ENCODE results near the gene ANKS3. TPM values are rescaled to one million over a fixed set of nuclear protein-coding genes. Genes with fewer than 3 reads are reported as not detected.

ANKS3 gene
- polyA plus RNA-seq, 2 of the 4 experiments (the other 2 are of a cell fraction): 22.7 to 27.1 TPM

DNA sequence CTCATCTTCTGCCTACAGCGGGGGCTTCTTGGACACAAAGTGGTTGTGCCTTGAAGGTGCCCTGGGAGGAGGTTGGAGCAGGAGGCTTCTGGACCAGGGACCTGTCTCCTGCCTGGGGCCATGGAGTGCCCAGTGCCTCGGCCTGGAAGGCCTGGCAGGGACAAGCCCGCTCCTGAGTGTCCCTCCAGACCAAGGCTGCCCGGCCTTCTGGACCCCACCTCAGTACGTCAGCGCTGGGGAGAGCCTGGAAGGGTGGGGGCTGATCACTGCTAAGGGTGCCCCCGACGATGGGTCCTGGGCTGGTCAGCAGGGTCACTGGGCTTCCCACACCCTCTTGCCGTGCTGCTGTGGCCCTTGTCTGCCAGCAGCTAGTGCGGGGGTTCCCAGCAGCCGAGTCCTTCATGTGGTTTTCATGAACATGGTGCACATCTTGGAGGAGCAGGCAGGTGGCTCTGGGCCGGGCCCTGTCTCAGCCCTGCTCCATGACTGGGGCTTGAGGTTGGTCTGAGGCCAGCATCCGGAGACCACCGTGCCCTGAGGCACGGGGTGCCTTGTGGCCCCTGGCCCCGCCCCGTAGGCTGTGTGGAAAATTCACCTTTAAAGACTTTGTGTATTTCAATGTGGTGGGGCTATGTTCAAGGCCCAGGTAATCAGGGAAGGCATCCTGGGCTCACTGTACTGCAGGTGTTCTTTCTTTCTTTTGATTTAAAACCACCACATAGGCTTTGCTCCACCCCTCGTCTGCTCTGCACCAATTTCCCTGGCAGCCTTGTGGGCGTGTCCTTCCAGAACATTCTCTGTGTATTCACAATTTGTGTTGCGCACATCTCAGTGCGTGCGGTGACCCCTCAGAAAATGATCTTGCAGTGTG is 87.1 kb downstream of the ANKS3 start:
- CTCF ChIA-PET: interaction anchor here (1.0 to 1.2 kb wide), 2 partner anchors 13 to 140 kb away, joined by 3 to 6 read pairs; no protein-coding TSS in a partner anchor
- FAIRE-seq (no peak), DNase-seq (ENCODE audit: low read depth in 1 of 2, low spot score in 1 of 2) (no peak), ATAC-seq (no peak)
- no peaks in the 10 kb centered on the region for H3K4me1 ChIP-seq
- TF ChIP-seq MAX (IDR thresholded peaks at IDR 0.05): no peak
- TF ChIP-seq FOXS1 (CRISPR knock-in tag; IDR thresholded peaks at IDR 0.05): no peak
- TF ChIP-seq, protein P1, sequence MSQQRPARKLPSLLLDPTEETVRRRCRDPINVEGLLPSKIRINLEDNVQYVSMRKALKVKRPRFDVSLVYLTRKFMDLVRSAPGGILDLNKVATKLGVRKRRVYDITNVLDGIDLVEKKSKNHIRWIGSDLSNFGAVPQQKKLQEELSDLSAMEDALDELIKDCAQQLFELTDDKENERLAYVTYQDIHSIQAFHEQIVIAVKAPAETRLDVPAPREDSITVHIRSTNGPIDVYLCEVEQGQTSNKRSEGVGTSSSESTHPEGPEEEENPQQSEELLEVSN (IDR thresholded peaks at IDR 0.05; ENCODE audit: borderline replicate concordance, low read depth): no peak
- no peak for TF ChIP-seq JUN (IDR thresholded peaks at IDR 0.05)
- no peak for TF ChIP-seq ZFP36 (IDR thresholded peaks at IDR 0.05; ENCODE audit: borderline replicate concordance, partially characterized antibody)
- TF ChIP-seq SMC3 (IDR thresholded peaks at IDR 0.05): no peak
- TF ChIP-seq, protein P2, sequence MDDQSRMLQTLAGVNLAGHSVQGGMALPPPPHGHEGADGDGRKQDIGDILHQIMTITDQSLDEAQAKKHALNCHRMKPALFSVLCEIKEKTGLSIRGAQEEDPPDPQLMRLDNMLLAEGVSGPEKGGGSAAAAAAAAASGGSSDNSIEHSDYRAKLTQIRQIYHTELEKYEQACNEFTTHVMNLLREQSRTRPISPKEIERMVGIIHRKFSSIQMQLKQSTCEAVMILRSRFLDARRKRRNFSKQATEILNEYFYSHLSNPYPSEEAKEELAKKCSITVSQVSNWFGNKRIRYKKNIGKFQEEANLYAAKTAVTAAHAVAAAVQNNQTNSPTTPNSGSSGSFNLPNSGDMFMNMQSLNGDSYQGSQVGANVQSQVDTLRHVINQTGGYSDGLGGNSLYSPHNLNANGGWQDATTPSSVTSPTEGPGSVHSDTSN (IDR thresholded peaks at IDR 0.05): no peak
- TF ChIP-seq HOXA7 (CRISPR knock-in tag; IDR thresholded peaks at IDR 0.05): no peak
- no peak for TF ChIP-seq EP300 (IDR thresholded peaks at IDR 0.05)
- no peak for TF ChIP-seq CEBPB (IDR thresholded peaks at IDR 0.05)
- TF ChIP-seq POLR2AphosphoS2 (conservative IDR thresholded peaks at IDR 0.05; ENCODE audit: low read length): no peak
- no peak overlapping the region for H3K27ac ChIP-seq
- POLR2A ChIA-PET: no interaction called here
- no peak overlapping the region for H3K4me3 ChIP-seq
- H3K9me3 ChIP-seq: no peaks in the 10 kb centered on the region
- 96% methylated on average over 14 of the region's 22 CpGs for WGBS (ENCODE audit: missing lambda C conversion rate)
- H3K4me2 ChIP-seq: no peak overlapping the region

Small RNA genes lying within 50 kb of the gene (small RNA-seq; reads per million reads assigned to genes)
- gene MIR6769A (0 to 2.8 (median 0) reads per million in 6 experiments), gene RF00017 (0 reads per million in 6 experiments)

Other genes starting within 250 kb of the ANKS3 start
- gene CDIP1, start 195.5 kb downstream of the ANKS3 start, polyA plus RNA-seq (2011; rRNA removed): 3.7 and 4.4 TPM in 2 replicates
- gene CDIP1, start 195.5 kb downstream of the ANKS3 start, polyA plus RNA-seq (2017; fragmentation: RNase III; extraction: RNeasy Plus Mini Kit Qiagen cat#74134 plus additional on column Dnase treatment): 7.8 to 8.4 TPM (median 8.3 TPM) in 3 replicates
- 0.03 TPM in 1 of 2 replicates, not detected in the other for gene C16orf96, start 177.9 kb downstream of the ANKS3 start, polyA plus RNA-seq (2011; rRNA removed)
- 0.01 to 0.03 TPM in 2 of 3 replicates, not detected in the other for gene C16orf96, start 177.9 kb downstream of the ANKS3 start, polyA plus RNA-seq (2017; fragmentation: RNase III; extraction: RNeasy Plus Mini Kit Qiagen cat#74134 plus additional on column Dnase treatment)
- gene UBALD1, start 119.4 kb downstream of the ANKS3 start, polyA plus RNA-seq (2011; rRNA removed): 10.0 and 10.2 TPM in 2 replicates
- gene UBALD1, start 119.4 kb downstream of the ANKS3 start, polyA plus RNA-seq (2017; fragmentation: RNase III; extraction: RNeasy Plus Mini Kit Qiagen cat#74134 plus additional on column Dnase treatment): 33.2 to 36.6 TPM (median 34.1 TPM) in 3 replicates
- gene MGRN1, start 109.4 kb downstream of the ANKS3 start, polyA plus RNA-seq (2011; rRNA removed): 4.3 and 8.2 TPM in 2 replicates
- 28.2 to 30.6 TPM (median 29.9 TPM) in 3 replicates for gene MGRN1, start 109.4 kb downstream of the ANKS3 start, polyA plus RNA-seq (2017; fragmentation: RNase III; extraction: RNeasy Plus Mini Kit Qiagen cat#74134 plus additional on column Dnase treatment)
- gene NUDT16L1, start 40.7 kb downstream of the ANKS3 start, polyA plus RNA-seq (2011; rRNA removed): 15.5 and 16.8 TPM in 2 replicates
- 21.8 to 24.4 TPM (median 22.9 TPM) in 3 replicates for gene NUDT16L1, start 40.7 kb downstream of the ANKS3 start, polyA plus RNA-seq (2017; fragmentation: RNase III; extraction: RNeasy Plus Mini Kit Qiagen cat#74134 plus additional on column Dnase treatment)
- gene DNAAF8, start 266 bp upstream of the ANKS3 start, polyA plus RNA-seq (2011; rRNA removed): 1.6 and 1.7 TPM in 2 replicates
- 0.73 to 1.6 TPM (median 0.89 TPM) in 3 replicates for gene DNAAF8, start 266 bp upstream of the ANKS3 start, polyA plus RNA-seq (2017; fragmentation: RNase III; extraction: RNeasy Plus Mini Kit Qiagen cat#74134 plus additional on column Dnase treatment)
- gene ZNF500, start 32.9 kb upstream of the ANKS3 start, polyA plus RNA-seq (2011; rRNA removed): 4.6 and 4.7 TPM in 2 replicates
- gene ZNF500, start 32.9 kb upstream of the ANKS3 start, polyA plus RNA-seq (2017; fragmentation: RNase III; extraction: RNeasy Plus Mini Kit Qiagen cat#74134 plus additional on column Dnase treatment): 5.2 to 6.7 TPM (median 6.4 TPM) in 3 replicates
- not detected in 2 replicates for gene SEPTIN12, start 54.1 kb upstream of the ANKS3 start, polyA plus RNA-seq (2011; rRNA removed)
- gene SEPTIN12, start 54.1 kb upstream of the ANKS3 start, polyA plus RNA-seq (2017; fragmentation: RNase III; extraction: RNeasy Plus Mini Kit Qiagen cat#74134 plus additional on column Dnase treatment): 0.14 TPM in 1 of 3 replicates, not detected in the others
- gene SMIM22, start 61.1 kb upstream of the ANKS3 start, polyA plus RNA-seq (2011; rRNA removed): not detected in 2 replicates
- not detected in 3 replicates for gene SMIM22, start 61.1 kb upstream of the ANKS3 start, polyA plus RNA-seq (2017; fragmentation: RNase III; extraction: RNeasy Plus Mini Kit Qiagen cat#74134 plus additional on column Dnase treatment)
- gene ROGDI, start 68.4 kb upstream of the ANKS3 start, polyA plus RNA-seq (2011; rRNA removed): 7.2 and 7.9 TPM in 2 replicates
- 12.4 to 18.9 TPM (median 15.1 TPM) in 3 replicates for gene ROGDI, start 68.4 kb upstream of the ANKS3 start, polyA plus RNA-seq (2017; fragmentation: RNase III; extraction: RNeasy Plus Mini Kit Qiagen cat#74134 plus additional on column Dnase treatment)
- gene GLYR1, start 113.0 kb upstream of the ANKS3 start, polyA plus RNA-seq (2011; rRNA removed): 33.8 and 37.1 TPM in 2 replicates
- gene GLYR1, start 113.0 kb upstream of the ANKS3 start, polyA plus RNA-seq (2017; fragmentation: RNase III; extraction: RNeasy Plus Mini Kit Qiagen cat#74134 plus additional on column Dnase treatment): 52.0 to 55.1 TPM (median 54.5 TPM) in 3 replicates
- 14.2 and 15.9 TPM in 2 replicates for gene UBN1, start 113.2 kb upstream of the ANKS3 start, polyA plus RNA-seq (2011; rRNA removed)
- gene UBN1, start 113.2 kb upstream of the ANKS3 start, polyA plus RNA-seq (2017; fragmentation: RNase III; extraction: RNeasy Plus Mini Kit Qiagen cat#74134 plus additional on column Dnase treatment): 18.0 to 20.0 TPM (median 18.3 TPM) in 3 replicates
- 2.6 and 2.7 TPM in 2 replicates for gene PPL, start 202.9 kb upstream of the ANKS3 start, polyA plus RNA-seq (2011; rRNA removed)
- gene PPL, start 202.9 kb upstream of the ANKS3 start, polyA plus RNA-seq (2017; fragmentation: RNase III; extraction: RNeasy Plus Mini Kit Qiagen cat#74134 plus additional on column Dnase treatment): 1.8 to 2.9 TPM (median 2.0 TPM) in 3 replicates
- 0.05 and 0.07 TPM in 2 replicates for gene SEC14L5, start 224.1 kb upstream of the ANKS3 start, polyA plus RNA-seq (2011; rRNA removed)
- gene SEC14L5, start 224.1 kb upstream of the ANKS3 start, polyA plus RNA-seq (2017; fragmentation: RNase III; extraction: RNeasy Plus Mini Kit Qiagen cat#74134 plus additional on column Dnase treatment): 0.03 TPM in 3 replicates

Data from A549 (cell line).